MM.1S (cell line): ENCODE results near the gene SLC2A10.

Source experiments
- EZH2phosphoT487 ChIP-seq: fragments of 300-600 bp; sonication (generic); IDR thresholded peaks from 2 replicates; pipeline ENCODE4 v1.6.1; 2018; ENCODE audit warnings: antibody characterized with exemption, low read length
- TF ChIP-seq, protein P1 (sequence below): fragments of 300-600 bp; sonication (generic); IDR thresholded peaks from 2 replicates; pipeline ENCODE4 v1.5.1; 2016; ENCODE audit warnings: antibody characterized with exemption, low read length, mixed read lengths

DNA sequence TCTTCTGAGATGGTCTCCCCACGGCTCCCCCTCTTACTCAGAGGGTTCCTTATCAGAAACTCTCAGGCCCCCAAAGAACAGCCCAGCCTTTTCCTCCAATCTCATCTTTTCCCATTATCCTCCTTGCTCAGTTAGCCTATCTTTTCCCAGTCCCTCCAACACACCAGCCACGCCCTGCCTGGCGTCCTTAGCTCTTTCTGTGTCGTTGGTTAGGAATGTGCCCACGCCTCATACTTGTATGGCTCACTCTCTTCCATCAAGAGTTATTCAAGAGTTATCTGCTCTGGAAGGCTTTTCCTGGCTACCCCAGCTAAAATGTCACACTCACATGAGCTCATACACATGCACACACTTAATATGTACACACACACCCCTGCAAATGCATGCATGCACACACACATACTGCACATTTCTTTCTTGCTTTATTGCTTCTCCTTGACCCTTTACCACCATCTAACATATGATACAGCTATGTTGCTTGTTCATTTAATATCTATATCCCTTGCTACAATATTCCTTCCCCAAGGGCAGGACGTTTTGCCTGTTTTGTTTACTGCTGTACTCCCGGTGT, 37.6 kb downstream of the SLC2A10 start:
- TF ChIP-seq, protein P1, sequence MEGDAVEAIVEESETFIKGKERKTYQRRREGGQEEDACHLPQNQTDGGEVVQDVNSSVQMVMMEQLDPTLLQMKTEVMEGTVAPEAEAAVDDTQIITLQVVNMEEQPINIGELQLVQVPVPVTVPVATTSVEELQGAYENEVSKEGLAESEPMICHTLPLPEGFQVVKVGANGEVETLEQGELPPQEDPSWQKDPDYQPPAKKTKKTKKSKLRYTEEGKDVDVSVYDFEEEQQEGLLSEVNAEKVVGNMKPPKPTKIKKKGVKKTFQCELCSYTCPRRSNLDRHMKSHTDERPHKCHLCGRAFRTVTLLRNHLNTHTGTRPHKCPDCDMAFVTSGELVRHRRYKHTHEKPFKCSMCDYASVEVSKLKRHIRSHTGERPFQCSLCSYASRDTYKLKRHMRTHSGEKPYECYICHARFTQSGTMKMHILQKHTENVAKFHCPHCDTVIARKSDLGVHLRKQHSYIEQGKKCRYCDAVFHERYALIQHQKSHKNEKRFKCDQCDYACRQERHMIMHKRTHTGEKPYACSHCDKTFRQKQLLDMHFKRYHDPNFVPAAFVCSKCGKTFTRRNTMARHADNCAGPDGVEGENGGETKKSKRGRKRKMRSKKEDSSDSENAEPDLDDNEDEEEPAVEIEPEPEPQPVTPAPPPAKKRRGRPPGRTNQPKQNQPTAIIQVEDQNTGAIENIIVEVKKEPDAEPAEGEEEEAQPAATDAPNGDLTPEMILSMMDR, result no peak
- no peak for TF ChIP-seq EZH2phosphoT487
